Loucy (cell line): ENCODE results near the gene PDGFB.

Experiments used
- H2AFZ ChIP-seq: fragments of 200-600 bp; sonication (generic); 2 replicates; pipeline ENCODE4 v1.6.0; 2016; ENCODE audit warnings: antibody characterized with exemption, mild to moderate bottlenecking, low read length, moderate library complexity
- H3F3A ChIP-seq: fragments of 200-600 bp; 2 replicates; pipeline ENCODE4 v1.6.0; 2016; ENCODE audit warnings: antibody characterized with exemption, low read depth, mild to moderate bottlenecking
- H3K27me3 ChIP-seq: fragments of 200-600 bp; sonication (generic); 2 replicates; pipeline ENCODE4 v1.6.1; 2014; ENCODE audit warnings: low read length, mild to moderate bottlenecking; ENCODE audit not compliant: insufficient read depth, poor library complexity, severe bottlenecking
- H3K36me3 ChIP-seq: fragments of 200-600 bp; sonication (generic); 2 replicates; pipeline ENCODE4 v1.6.1; 2016; ENCODE audit warnings: low read length; ENCODE audit not compliant: insufficient read depth
- H3K4me1 ChIP-seq: fragments of 200-600 bp; sonication (generic); 2 replicates; pipeline ENCODE4 v1.5.1; 2014; ENCODE audit warnings: low read length, mild to moderate bottlenecking; ENCODE audit not compliant: insufficient read depth, poor library complexity, severe bottlenecking
- H3K4me2 ChIP-seq: fragments of 200-600 bp; sonication (generic); 2 replicates; pipeline ENCODE4 v1.6.0; 2014; ENCODE audit warnings: antibody characterized with exemption, low read length, low read depth, mild to moderate bottlenecking; ENCODE audit not compliant: poor library complexity, severe bottlenecking
- H3K4me3 ChIP-seq: fragments of 200-600 bp; sonication (generic); 2 replicates; pipeline ENCODE4 v1.5.1; 2014; ENCODE audit warnings: low read length, mild to moderate bottlenecking, mixed read lengths; ENCODE audit not compliant: poor library complexity, severe bottlenecking
- H3K79me2 ChIP-seq: fragments of 200-600 bp; sonication (generic); 2 replicates; pipeline ENCODE4 v1.6.1; 2014; ENCODE audit warnings: low read length; ENCODE audit not compliant: insufficient read depth
- H3K9ac ChIP-seq: fragments of 200-600 bp; sonication (generic); 2 replicates; pipeline ENCODE4 v1.6.0; 2014; ENCODE audit warnings: mild to moderate bottlenecking, low read depth, low read length, moderate library complexity; ENCODE audit not compliant: poor library complexity, severe bottlenecking
- H3K9me2 ChIP-seq: fragments of 200-600 bp; sonication (generic); replicated peaks from 2 replicates; pipeline ENCODE4 v1.6.1; 2016; ENCODE audit warnings: low read depth, low read length, mixed read lengths
- H3K9me3 ChIP-seq: fragments of 200-600 bp; sonication (generic); 2 replicates; pipeline ENCODE4 v1.6.1; 2014; ENCODE audit warnings: mild to moderate bottlenecking, antibody characterized with exemption, low read length, low read depth; ENCODE audit not compliant: insufficient read depth
- H4K20me1 ChIP-seq: fragments of 200-600 bp; sonication (generic); 2 replicates; pipeline ENCODE4 v1.6.0; 2014; ENCODE audit warnings: antibody characterized with exemption, low read length, mild to moderate bottlenecking; ENCODE audit not compliant: insufficient read depth, poor library complexity, severe bottlenecking
- EZH2phosphoT487 ChIP-seq: fragments of 200-600 bp; IDR thresholded peaks from 2 replicates; pipeline ENCODE4 v1.6.1; 2018; ENCODE audit warnings: antibody characterized with exemption, mild to moderate bottlenecking, moderate library complexity, borderline replicate concordance
- TF ChIP-seq, protein P1 (sequence below): fragments of 200-600 bp; sonication (generic); conservative IDR thresholded peaks from 2 replicates; pipeline ENCODE4 v1.5.1; 2014; ENCODE audit warnings: mild to moderate bottlenecking, antibody characterized with exemption, low read length

PDGFB gene

DNA sequence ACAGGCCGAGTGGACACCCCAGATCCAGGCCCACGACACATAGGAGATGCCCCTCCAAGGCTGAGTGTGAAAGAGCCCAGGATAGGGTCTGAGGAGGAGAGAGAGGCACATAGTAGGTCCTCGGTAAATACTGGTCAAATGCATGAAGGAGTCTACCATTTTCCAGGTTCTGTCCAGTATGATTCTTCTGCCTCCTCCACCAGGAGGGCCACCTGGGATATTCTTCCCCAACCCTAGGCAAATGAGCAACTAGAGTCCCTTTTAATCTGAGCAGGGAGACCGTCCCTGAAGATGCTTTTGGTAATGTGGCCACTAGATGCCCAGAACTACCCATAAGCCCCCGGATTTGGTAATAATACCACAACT, 6.7 kb downstream of the PDGFB start:
- Histone ChIP-seq H3K79me2 (no peaks in the 10 kb centered on the region), H4K20me1 (no peaks in the 10 kb centered on the region), H3F3A (no peaks in the 10 kb centered on the region), H3K4me1 (peaks cover 34% of the 10 kb centered on the region), H3K4me3 (no peak overlapping the region), H3K9me3 (no peaks in the 10 kb centered on the region), H3K27me3 (peaks cover 71% of the 10 kb centered on the region), H3K4me2 (no peak overlapping the region), H2AFZ (no peak overlapping the region), H3K9ac (no peak overlapping the region), H3K36me3 (no peaks in the 10 kb centered on the region), H3K9me2 (no peaks in the 10 kb centered on the region)
- no peak for TF ChIP-seq EZH2phosphoT487
- TF ChIP-seq, protein P1, sequence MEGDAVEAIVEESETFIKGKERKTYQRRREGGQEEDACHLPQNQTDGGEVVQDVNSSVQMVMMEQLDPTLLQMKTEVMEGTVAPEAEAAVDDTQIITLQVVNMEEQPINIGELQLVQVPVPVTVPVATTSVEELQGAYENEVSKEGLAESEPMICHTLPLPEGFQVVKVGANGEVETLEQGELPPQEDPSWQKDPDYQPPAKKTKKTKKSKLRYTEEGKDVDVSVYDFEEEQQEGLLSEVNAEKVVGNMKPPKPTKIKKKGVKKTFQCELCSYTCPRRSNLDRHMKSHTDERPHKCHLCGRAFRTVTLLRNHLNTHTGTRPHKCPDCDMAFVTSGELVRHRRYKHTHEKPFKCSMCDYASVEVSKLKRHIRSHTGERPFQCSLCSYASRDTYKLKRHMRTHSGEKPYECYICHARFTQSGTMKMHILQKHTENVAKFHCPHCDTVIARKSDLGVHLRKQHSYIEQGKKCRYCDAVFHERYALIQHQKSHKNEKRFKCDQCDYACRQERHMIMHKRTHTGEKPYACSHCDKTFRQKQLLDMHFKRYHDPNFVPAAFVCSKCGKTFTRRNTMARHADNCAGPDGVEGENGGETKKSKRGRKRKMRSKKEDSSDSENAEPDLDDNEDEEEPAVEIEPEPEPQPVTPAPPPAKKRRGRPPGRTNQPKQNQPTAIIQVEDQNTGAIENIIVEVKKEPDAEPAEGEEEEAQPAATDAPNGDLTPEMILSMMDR: no peak

DNA sequence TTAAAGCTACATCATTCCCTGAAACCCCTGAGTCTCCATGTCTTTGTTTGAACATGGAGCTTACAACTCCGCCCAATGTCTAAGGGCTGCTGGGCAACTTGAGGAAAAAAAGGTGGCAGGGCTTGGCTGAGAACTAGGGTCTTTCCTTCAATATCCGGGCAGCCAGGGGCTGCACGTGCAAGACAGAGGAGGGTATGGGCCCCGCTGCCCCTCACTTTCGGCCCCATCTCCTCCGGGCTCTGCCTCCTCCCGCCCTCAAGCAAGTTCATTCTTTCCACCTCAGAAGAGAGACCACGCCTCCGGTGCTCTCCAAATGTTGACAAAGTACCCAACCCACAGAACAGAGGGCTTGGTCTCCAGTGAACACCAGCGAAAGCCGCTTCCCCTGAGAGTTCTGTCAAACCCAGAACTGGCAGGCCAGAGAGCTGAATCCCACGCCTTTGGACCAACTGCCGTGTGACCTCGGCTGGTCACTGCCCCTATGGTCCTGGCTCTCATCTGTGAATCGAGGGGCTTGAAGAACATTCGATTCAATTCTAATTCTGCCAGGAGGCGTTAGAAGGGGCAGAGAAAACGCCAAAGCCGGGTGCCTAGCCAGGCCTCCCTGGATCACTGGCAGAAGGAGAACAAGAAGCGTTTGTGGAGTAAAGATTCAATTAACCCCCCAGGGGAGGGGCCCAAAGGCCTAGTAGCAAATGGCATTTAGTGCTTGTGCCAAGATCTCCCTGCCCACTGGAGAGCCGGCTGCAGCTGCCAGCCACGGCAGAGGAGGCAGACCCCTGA, 7.3 kb downstream of the PDGFB start:
- Histone ChIP-seq H2AFZ (no peak overlapping the region), H3F3A (no peaks in the 10 kb centered on the region), H3K79me2 (no peaks in the 10 kb centered on the region), H3K27me3 (peaks cover 76% of the 10 kb centered on the region), H3K36me3 (no peaks in the 10 kb centered on the region), H3K4me1 (peaks cover 34% of the 10 kb centered on the region), H3K4me2 (no peak overlapping the region), H3K4me3 (no peak overlapping the region), H3K9me3 (no peaks in the 10 kb centered on the region), H3K9ac (no peak overlapping the region), H4K20me1 (no peaks in the 10 kb centered on the region), H3K9me2 (no peaks in the 10 kb centered on the region)
- TF ChIP-seq, protein P1: no peak
- TF ChIP-seq EZH2phosphoT487: no peak

DNA sequence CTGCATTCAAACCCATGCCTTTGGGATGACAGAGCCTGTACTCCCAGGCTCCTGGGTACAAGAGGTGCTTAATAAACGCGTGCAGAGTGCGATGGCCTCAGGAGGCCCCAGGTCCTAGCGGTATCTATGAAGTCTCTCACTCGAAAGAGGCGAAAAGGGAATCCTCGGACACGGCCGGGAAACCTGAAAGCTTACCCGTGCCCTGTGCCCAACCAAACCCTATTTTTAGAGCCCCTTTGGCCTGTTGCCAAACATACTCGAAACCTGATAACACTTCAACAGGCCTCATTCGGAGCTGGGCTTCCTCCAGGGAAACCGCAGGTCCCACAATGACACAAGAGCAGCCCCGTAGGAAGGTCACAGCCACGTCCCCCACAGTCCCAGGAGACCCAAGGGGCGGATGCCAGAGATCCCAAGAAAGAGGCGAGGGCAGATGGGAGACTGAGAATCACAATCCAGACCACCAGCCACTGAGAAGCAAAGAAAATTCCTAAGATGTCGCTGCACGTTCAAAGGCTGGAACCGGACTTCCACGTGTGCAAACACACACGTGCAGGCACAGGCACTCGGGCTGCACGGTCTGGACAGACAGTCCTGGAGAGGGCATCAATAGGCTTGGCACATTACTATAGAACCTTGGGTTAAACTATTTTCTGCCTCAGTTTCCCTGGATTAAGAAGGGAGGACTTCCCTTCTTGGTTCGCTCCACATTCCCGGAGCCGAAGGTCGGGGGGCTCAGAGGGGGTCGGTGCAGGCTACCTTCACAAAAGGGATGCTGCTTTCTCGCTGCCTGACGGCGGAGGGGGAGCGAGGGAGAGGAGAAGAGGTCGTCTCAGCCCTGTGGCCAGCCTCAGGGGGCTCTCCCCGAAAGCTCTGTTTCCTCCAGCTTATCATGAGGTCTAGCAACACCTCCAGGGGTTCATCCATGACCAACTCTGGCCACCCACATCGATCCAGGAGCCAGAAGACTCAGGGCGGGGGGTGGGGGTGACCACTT, 8.2 kb downstream of the PDGFB start:
- Histone ChIP-seq H3K27me3 (peaks cover 83% of the 10 kb centered on the region), H3K4me1 (peaks cover 34% of the 10 kb centered on the region), H3K9me2 (no peaks in the 10 kb centered on the region), H2AFZ (no peak overlapping the region), H3K4me2 (peak overlapping the region; percentile 43), H3F3A (no peaks in the 10 kb centered on the region), H4K20me1 (no peaks in the 10 kb centered on the region), H3K9ac (no peak overlapping the region), H3K9me3 (no peaks in the 10 kb centered on the region), H3K4me3 (no peak overlapping the region), H3K36me3 (no peaks in the 10 kb centered on the region), H3K79me2 (no peaks in the 10 kb centered on the region)
- TF ChIP-seq, protein P1: no peak
- peak; percentile 59; the same call in 1 of the 2 replicates for TF ChIP-seq EZH2phosphoT487
